Endothelial cell of umbilical vein (primary cell): ENCODE measurements around the gene FAU. TPM values are rescaled to one million over a fixed set of nuclear protein-coding genes. Genes with fewer than 3 reads are reported as not detected.

Source experiments
- BruUV-seq: library from RNA; stranded (reverse); fragments of 400-500 nt; replicated peaks from 2 replicates; lab custom pipeline; 2021; lab: Mats Ljungman, UMichigan
- CTCF ChIA-PET: fragments of 300-600, 350-600 bp; sonication (Branson Sonifier 250); formaldehyde crosslinking; loops from one replicate; lab custom pipeline; 2021; ENCODE audit warnings: antibody characterized with exemption, inconsistent platforms; lab: Charles Lee
- POLR2A ChIA-PET: fragments of 300-600, 350-600 bp; sonication (Branson Sonifier 250); formaldehyde crosslinking; loops from one replicate; lab custom pipeline; 2021; ENCODE audit warnings: antibody characterized with exemption, inconsistent platforms; lab: Charles Lee
- DNase-seq: peaks from one replicate; pipeline ENCODE4 v3.0.0-alpha.2; 2011; ENCODE audit warnings: low read depth, low spot score
- FAIRE-seq: peaks from 2 replicates; lab custom pipeline; 2011; peaks lifted over from hg19 to GRCh38; lab: Jason Lieb, UNC
- H2AFZ ChIP-seq: 2 replicates; pipeline ENCODE4 v1.6.0; 2012; ENCODE audit warnings: low read depth, low read length, control low read depth, inconsistent platforms
- H3K27ac ChIP-seq: 2 replicates; pipeline ENCODE4 v1.5.1; 2011; ENCODE audit warnings: low read depth, mild to moderate bottlenecking, control low read depth, low read length, moderate library complexity; ENCODE audit not compliant: insufficient read depth
- H3K27me3 ChIP-seq, 2 experiments: 2 replicates each; pipeline versions ENCODE4 v1.6.0 to v1.6.1; 2011; ENCODE audit warnings: low read length in 2 of 2, mixed read lengths in 1 of 2; ENCODE audit not compliant: control insufficient read depth in 2 of 2, insufficient read depth in 2 of 2
- H3K36me3 ChIP-seq, 2 experiments: 2 replicates in 1 of 2; 3 replicates in 1 of 2; pipeline ENCODE4 v1.5.1; 2011; ENCODE audit warnings: low read length in 2 of 2, mild to moderate bottlenecking in 1 of 2, moderate library complexity in 1 of 2; ENCODE audit not compliant: control insufficient read depth in 2 of 2, insufficient read depth in 2 of 2; ENCODE audit errors: extremely low read depth in 1 of 2
- H3K4me1 ChIP-seq: 3 replicates; pipeline ENCODE4 v1.5.1; 2011; ENCODE audit warnings: mild to moderate bottlenecking, low read length; ENCODE audit not compliant: control insufficient read depth, insufficient read depth; ENCODE audit errors: extremely low read depth
- H3K4me2 ChIP-seq: 2 replicates; pipeline ENCODE4 v1.6.1; 2011; ENCODE audit warnings: low read length, control low read depth, mixed read lengths; ENCODE audit not compliant: insufficient read depth
- H3K4me3 ChIP-seq, 3 experiments: fragments of 200-600 bp in 1 of 3; sonication (generic), shearing (Covaris generic) in 1 of 3; replicated peaks in 1 of 3; 2 replicates each; pipeline ENCODE4 v1.5.1; 2011 to 2016; ENCODE audit warnings: control low read depth in 3 of 3, low read length in 3 of 3, mild to moderate bottlenecking in 2 of 3, inconsistent platforms in 1 of 3, low read depth in 1 of 3, moderate library complexity in 1 of 3; ENCODE audit not compliant: insufficient read depth in 1 of 3
- H3K79me2 ChIP-seq: 2 replicates; pipeline ENCODE4 v1.6.0; 2012; ENCODE audit warnings: low read length, inconsistent platforms; ENCODE audit not compliant: control insufficient read depth, insufficient read depth
- H3K9ac ChIP-seq: replicated peaks from 2 replicates; pipeline ENCODE3; 2011; ENCODE audit warnings: low read length, control low read depth; ENCODE audit not compliant: insufficient read depth; ENCODE audit errors: extremely low read depth
- H3K9me1 ChIP-seq: replicated peaks from 3 replicates; pipeline ENCODE4 v1.6.0; 2011; ENCODE audit warnings: mild to moderate bottlenecking, low read length; ENCODE audit not compliant: control insufficient read depth, insufficient read depth; ENCODE audit errors: extremely low read depth
- H3K9me3 ChIP-seq: replicated peaks from 2 replicates; pipeline ENCODE4 v1.5.1; 2012; ENCODE audit warnings: low read length, inconsistent platforms; ENCODE audit not compliant: control insufficient read depth, insufficient read depth
- H4K20me1 ChIP-seq: replicated peaks from 2 replicates; pipeline ENCODE3; 2011; ENCODE audit warnings: mild to moderate bottlenecking, low read length; ENCODE audit not compliant: control insufficient read depth, insufficient read depth; ENCODE audit errors: extremely low read depth
- FOS ChIP-seq: IDR thresholded peaks from 2 replicates; pipeline ENCODE4 v1.6.1; 2011; ENCODE audit warnings: mild to moderate bottlenecking, low read length, moderate library complexity, borderline replicate concordance; ENCODE audit not compliant: insufficient read depth
- GATA2 ChIP-seq: IDR thresholded peaks from 2 replicates; pipeline ENCODE4 v1.7.0; 2011; ENCODE audit warnings: low read depth, mild to moderate bottlenecking, moderate library complexity, mixed read lengths, low read length; ENCODE audit not compliant: insufficient read length, insufficient read depth
- JUN ChIP-seq: IDR thresholded peaks from 2 replicates; pipeline ENCODE4 v1.6.1; 2011; ENCODE audit warnings: borderline replicate concordance, low read depth; ENCODE audit not compliant: insufficient read length, insufficient read depth
- MYC ChIP-seq: IDR thresholded peaks from one replicate; pipeline ENCODE4 v1.6.1; 2011; ENCODE audit warnings: mild to moderate bottlenecking, low read depth, low read length
- POLR2A ChIP-seq: IDR thresholded peaks from 2 replicates; pipeline ENCODE4 v1.6.1; 2012; ENCODE audit warnings: low read depth, mild to moderate bottlenecking, control low read depth, low read length
- POLR2AphosphoS5 ChIP-seq: IDR thresholded peaks from 2 replicates; pipeline ENCODE4 v1.6.1; 2012; ENCODE audit warnings: low read depth, mild to moderate bottlenecking, control low read depth, low read length, moderate library complexity; ENCODE audit not compliant: insufficient read depth
- dilution Hi-C: fragments of 300-500 bp; cut with MboI; formaldehyde crosslinking; loops from one replicate; pipeline ENCODE4 v1.15.0; 2019; ENCODE audit warnings: low sequenced_read_pairs; ENCODE audit not compliant: extremely low pct_ligation_motif_present
- intact Hi-C: fragments of 100-400 bp; cut with micrococcal nuclease; formaldehyde crosslinking; loops from one replicate; pipeline ENCODE4 v1.10.0; 2022
- polyA plus RNA-seq, 4 experiments: library from polyadenylated mRNA; depleted of rRNA in 3 of 4; stranded (reverse) in 3 of 4; unstranded in 1 of 4; fragments of >200 nt; gene quantifications; 2 replicates each; pipeline versions ENCODE4 v1.2.1 to v1.2.3, GENCODE V29; 2011 to 2012; ENCODE audit warnings: missing spikeins in 1 of 4
- total RNA-seq: library from RNA; stranded (reverse); gene quantifications from 2 replicates; pipeline ENCODE4 v1.2.3, GENCODE V29; 2021
- TF ChIP-seq, protein P1 (sequence below), 2 donors: IDR thresholded peaks; 1 replicate in 1 of 2; 2 replicates in 1 of 2; pipeline ENCODE4 v1.5.1; 2011; ENCODE audit warnings: low read length in 2 of 2, mild to moderate bottlenecking in 2 of 2, moderate library complexity in 2 of 2, control low read depth in 1 of 2, inconsistent platforms in 1 of 2, low read depth in 1 of 2; ENCODE audit not compliant: insufficient read depth in 1 of 2; ENCODE audit errors: extremely low read depth in 1 of 2

FAU gene
- total and polyA plus RNA-seq, 2 donors (not counting 3 experiments of a cell fraction or from before 2014, with no cell fraction given) = 741 to 746 TPM

DNA sequence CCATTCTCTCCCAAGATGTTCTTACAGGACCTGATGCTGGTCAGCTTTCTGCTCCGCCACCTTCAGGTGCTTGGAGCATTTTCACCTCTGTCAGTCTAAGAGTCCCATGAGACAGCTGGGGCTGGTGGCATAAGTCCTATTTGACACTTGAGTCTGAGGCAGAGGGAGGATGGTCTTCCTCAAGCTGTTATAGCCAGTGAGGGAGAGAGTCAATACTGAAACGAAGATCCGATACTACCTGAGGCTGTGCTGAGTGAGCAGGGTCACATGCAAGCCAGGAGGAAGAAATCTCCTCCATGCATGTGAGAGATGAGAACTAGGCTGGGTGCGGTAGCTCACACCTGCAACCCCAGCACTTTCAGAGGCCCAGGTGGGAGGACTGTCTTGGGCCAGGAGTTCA, 32.3 kb downstream of the FAU start:
- Histone ChIP-seq H3K9me3 (no peaks in the 10 kb centered on the region), H3K4me1 (peaks cover 8% of the 10 kb centered on the region), H3K36me3 (peaks cover 5 to 28% of the 10 kb centered on the region in 2 experiments), H3K9me1 (no peaks in the 10 kb centered on the region), H2AFZ (no peak overlapping the region), H3K27me3 (no peaks in the 10 kb centered on the region), H3K4me2 (no peak overlapping the region), H3K9ac (no peak overlapping the region), H3K4me3 (no peak overlapping the region), H4K20me1 (no peaks in the 10 kb centered on the region), H3K79me2 (peaks cover 7% of the 10 kb centered on the region), H3K27ac (no peak overlapping the region)
- intact Hi-C loops = no loop called here
- DNase-seq (no peak), FAIRE-seq (no peak)
- BruUV-seq = no TSS peak
- no peak for TF ChIP-seq MYC
- TF ChIP-seq POLR2A = no peak
- no peak for TF ChIP-seq POLR2AphosphoS5
- no peak for TF ChIP-seq GATA2
- TF ChIP-seq JUN = no peak
- TF ChIP-seq FOS = no peak
- TF ChIP-seq, protein P1, sequence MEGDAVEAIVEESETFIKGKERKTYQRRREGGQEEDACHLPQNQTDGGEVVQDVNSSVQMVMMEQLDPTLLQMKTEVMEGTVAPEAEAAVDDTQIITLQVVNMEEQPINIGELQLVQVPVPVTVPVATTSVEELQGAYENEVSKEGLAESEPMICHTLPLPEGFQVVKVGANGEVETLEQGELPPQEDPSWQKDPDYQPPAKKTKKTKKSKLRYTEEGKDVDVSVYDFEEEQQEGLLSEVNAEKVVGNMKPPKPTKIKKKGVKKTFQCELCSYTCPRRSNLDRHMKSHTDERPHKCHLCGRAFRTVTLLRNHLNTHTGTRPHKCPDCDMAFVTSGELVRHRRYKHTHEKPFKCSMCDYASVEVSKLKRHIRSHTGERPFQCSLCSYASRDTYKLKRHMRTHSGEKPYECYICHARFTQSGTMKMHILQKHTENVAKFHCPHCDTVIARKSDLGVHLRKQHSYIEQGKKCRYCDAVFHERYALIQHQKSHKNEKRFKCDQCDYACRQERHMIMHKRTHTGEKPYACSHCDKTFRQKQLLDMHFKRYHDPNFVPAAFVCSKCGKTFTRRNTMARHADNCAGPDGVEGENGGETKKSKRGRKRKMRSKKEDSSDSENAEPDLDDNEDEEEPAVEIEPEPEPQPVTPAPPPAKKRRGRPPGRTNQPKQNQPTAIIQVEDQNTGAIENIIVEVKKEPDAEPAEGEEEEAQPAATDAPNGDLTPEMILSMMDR (IDR thresholded peaks at IDR 0.05; ENCODE audit: extremely low read depth in 1 of 2, insufficient read depth in 1 of 2, low read depth in 1 of 2, low read length in 2 of 2) = no peak
- dilution Hi-C loops = no loop called here
- ChIA-PET POLR2A (no interaction called here), CTCF (interaction anchor here (1.0 kb wide), 1 partner anchor 14 kb away, joined by 3 read pairs; no protein-coding TSS in a partner anchor)
